C4-2B (cell line): ENCODE data around the gene ERV3-1.

Source experiments
- ZFX ChIP-seq: fragments of 450-650 bp; IDR thresholded peaks from 2 replicates; pipeline ENCODE4 v1.6.1; 2017
- TF ChIP-seq, protein P1 (sequence below): fragments of 450-650 bp; conservative IDR thresholded peaks from 2 replicates; pipeline ENCODE4 v1.5.1; 2017; ENCODE audit warnings: mild to moderate bottlenecking

DNA sequence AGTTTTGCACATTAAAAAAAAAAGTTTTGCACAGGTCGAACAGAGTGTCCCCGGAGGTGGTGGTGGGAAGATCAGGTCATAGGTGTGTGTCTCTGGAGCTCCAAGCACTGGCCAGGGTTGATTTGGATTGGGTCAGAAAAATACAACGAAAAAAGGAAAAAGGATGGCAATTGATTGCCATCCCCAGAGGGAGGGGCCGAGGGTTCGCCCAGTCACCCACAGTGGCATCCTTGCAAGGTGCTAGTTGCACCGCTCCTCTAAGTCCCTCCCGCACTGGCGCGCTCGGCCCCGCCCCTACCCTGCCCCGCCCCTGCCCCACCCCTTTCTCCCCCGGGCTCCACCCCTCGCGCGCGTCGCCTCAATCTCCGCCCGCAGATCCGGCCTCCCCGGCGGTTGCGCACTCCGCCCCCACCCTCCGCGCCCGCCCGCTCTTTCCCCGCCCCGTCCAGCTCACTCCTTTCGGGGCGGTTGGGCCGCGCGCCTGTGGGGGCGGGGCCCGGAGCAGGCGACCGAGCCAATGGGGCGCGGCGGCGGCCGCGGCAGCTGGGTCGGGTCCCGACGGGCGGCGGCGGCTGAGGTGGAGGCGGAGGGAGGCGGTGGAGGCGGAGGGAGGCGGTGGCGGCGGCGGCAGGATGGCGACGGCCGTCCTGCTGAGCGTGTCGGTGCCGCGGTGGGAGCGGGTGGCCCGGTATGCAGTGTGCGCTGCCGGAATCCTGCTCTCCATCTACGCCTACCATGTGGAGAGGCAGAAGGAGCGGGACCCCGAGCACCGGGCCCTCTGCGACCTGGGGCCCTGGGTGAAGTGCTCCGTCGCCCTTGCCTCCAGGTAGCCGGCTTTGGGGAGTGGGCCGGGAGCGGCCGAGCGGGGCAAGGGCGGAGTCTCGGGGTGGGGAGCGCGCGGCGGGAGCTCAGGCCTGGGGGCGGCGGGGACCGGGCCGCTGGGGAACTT, 31.5 kb upstream of the ERV3-1 start:
- no peak for TF ChIP-seq ZFX
- TF ChIP-seq, protein P1, sequence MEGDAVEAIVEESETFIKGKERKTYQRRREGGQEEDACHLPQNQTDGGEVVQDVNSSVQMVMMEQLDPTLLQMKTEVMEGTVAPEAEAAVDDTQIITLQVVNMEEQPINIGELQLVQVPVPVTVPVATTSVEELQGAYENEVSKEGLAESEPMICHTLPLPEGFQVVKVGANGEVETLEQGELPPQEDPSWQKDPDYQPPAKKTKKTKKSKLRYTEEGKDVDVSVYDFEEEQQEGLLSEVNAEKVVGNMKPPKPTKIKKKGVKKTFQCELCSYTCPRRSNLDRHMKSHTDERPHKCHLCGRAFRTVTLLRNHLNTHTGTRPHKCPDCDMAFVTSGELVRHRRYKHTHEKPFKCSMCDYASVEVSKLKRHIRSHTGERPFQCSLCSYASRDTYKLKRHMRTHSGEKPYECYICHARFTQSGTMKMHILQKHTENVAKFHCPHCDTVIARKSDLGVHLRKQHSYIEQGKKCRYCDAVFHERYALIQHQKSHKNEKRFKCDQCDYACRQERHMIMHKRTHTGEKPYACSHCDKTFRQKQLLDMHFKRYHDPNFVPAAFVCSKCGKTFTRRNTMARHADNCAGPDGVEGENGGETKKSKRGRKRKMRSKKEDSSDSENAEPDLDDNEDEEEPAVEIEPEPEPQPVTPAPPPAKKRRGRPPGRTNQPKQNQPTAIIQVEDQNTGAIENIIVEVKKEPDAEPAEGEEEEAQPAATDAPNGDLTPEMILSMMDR, result no peak; the same call in 1 of the 2 replicates
